Measurements from ENCODE around the gene STARD8.
"Not testable (repeated sequence)": the region's sequence is repeated elsewhere in the genome, so short reads cannot be mapped to it uniquely, and the experiment has no call there.

The STARD8 gene

DNA sequence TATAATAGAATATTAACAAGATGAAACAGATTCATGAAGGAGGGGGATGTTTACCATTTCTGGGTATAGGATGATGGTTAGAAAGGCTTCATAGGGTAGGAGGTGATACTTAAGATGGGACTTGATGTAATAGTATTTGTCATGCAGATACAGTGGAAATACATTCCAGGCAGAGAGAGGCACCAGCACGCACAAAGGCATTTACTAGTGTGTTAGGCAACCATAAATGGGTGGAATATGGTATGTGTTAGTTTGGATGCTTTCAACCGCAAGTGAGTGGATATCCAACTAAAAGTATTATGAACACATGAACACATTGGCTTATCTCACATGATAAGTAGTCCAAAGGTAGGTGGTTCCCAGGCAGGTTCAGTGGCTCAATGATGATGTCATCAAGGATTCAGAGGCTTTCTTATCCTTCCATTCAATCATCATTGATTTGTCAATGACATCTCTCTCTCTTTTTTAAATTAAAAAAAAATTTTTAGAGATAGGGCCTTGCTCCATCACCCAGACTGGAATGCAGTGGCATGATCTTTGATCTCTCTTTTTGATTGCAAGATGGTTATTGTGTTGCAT lies 12.7 kb upstream of the STARD8 start:
- no peaks in the 10 kb centered on the region for H3K27me3 ChIP-seq (ENCODE audit: control insufficient read depth, insufficient read depth, low read length)

DNA sequence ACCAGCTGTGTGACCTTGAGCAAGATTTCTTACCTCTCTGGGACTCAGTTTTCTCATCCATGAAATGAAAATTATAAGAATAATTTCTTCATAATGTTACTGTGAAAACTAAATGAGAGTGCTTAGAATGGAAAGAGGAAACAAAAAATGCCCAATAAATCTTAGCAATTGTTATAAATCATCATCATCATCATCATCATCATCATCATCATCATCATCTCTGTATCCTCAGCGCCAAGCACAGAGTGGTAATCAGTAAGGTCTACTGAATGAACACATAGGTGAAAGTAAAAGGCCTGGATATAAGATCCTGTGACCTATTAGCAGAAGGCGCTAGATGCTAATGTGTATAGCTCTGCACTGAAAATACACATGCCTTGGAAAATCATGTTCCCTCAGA lies 6.8 kb upstream of the STARD8 start:
- Histone ChIP-seq H3K4me3 (ENCODE audit: low read depth, low read length) (no peak overlapping the region), H3K9ac (ENCODE audit: low read depth, low read length) (no peak overlapping the region), H3K36me3 (ENCODE audit: control insufficient read depth, insufficient read depth, low read length) (no peaks in the 10 kb centered on the region), H3K4me1 (ENCODE audit: control insufficient read depth, insufficient read depth, low read length) (no peaks in the 10 kb centered on the region), H3K9me3 (ENCODE audit: control insufficient read depth, insufficient read depth, low read length) (no peaks in the 10 kb centered on the region), H3K27me3 (ENCODE audit: control insufficient read depth, insufficient read depth, low read length) (no peaks in the 10 kb centered on the region)

More for the DNA sequence above, 12.7 kb upstream of the STARD8 start:
- Histone ChIP-seq H3K9me3 (ENCODE audit: control insufficient read depth, insufficient read depth, low read length) (no peaks in the 10 kb centered on the region), H3K4me3 (ENCODE audit: low read depth, low read length) (no peak overlapping the region), H3K36me3 (ENCODE audit: control insufficient read depth, insufficient read depth, low read length) (no peaks in the 10 kb centered on the region), H3K9ac (ENCODE audit: low read depth, low read length) (no peak overlapping the region), H3K4me1 (ENCODE audit: control insufficient read depth, insufficient read depth, low read length) (no peaks in the 10 kb centered on the region)

DNA sequence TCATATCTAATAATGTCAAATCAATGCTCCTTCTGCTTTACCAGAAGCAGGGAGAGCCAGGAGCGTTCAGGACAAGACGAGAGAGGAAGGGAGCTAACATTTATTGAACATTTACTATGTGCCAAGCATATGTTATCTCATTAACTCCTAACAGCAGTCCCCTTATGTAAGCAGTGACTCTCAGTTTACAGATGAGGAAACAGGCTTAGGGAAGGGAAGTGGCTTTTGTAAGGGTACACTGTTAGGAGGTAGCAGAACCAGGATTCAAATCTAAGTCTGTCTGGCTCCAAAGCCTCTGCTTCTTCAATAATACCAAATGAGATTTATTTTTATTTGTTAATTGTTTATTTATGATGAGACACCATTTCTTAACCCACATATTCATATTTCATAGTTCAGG lies 2.6 kb upstream of the STARD8 start:
- H3K27me3 ChIP-seq (ENCODE audit: control insufficient read depth, insufficient read depth, low read length), result peaks cover 5% of the 10 kb centered on the region
- no peaks in the 10 kb centered on the region for H3K4me1 ChIP-seq (ENCODE audit: control insufficient read depth, insufficient read depth, low read length)
- H3K4me3 ChIP-seq (ENCODE audit: low read depth, low read length), result no peak overlapping the region
- H3K9me3 ChIP-seq (ENCODE audit: control insufficient read depth, insufficient read depth, low read length), result no peaks in the 10 kb centered on the region
- H3K36me3 ChIP-seq (ENCODE audit: control insufficient read depth, insufficient read depth, low read length), result no peaks in the 10 kb centered on the region
- H3K9ac ChIP-seq (ENCODE audit: low read depth, low read length), result no peak overlapping the region

DNA sequence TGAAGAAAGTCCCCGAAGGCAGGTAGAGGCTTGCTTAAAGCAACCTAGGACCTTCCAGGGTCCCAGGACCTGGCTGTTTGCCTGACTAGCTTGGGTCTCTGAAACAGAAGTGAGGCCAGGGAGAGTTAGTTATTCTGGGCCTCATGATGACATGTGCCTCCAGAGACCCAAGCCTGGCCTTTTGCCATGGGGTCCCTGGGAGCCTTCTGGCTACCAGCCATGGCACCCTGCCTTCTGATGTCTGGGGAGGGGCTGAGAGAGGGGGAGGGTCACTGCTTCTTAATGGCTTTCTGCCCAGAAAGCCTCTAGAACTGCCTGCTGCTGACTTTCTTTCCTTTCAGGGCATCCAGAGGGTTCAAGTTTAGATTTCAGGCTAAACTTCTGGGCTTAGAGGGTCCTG lies 1.0 kb upstream of the STARD8 start:
- Histone ChIP-seq H3K9ac (ENCODE audit: low read depth, low read length) (no peak overlapping the region), H3K4me3 (ENCODE audit: low read depth, low read length) (no peak overlapping the region), H3K9me3 (ENCODE audit: control insufficient read depth, insufficient read depth, low read length) (no peaks in the 10 kb centered on the region), H3K4me1 (ENCODE audit: control insufficient read depth, insufficient read depth, low read length) (no peaks in the 10 kb centered on the region), H3K27me3 (ENCODE audit: control insufficient read depth, insufficient read depth, low read length) (peaks cover 5% of the 10 kb centered on the region), H3K36me3 (ENCODE audit: control insufficient read depth, insufficient read depth, low read length) (no peaks in the 10 kb centered on the region)

DNA sequence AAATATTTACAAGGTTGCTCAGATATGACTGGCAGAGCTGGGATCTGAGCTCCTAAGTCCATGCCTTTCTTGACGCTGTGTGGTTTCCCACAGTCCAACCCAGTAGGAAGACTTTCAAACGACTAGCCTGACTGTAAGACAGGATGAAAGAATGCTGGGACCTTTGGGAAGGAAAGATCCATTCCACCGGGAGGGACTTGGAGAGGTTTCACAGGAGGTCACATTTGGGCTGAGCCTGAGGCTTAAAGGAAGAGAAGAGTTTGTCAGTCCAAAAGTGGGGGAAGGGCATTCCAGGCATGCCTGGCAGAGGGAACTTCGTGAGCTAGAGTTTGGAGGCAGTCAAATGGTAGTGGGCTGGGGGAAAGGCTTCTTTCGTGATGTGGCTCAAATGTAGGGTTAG lies 1.5 kb downstream of the STARD8 start:
- Histone ChIP-seq H3K9me3 (ENCODE audit: control insufficient read depth, insufficient read depth, low read length) (no peaks in the 10 kb centered on the region), H3K36me3 (ENCODE audit: control insufficient read depth, insufficient read depth, low read length) (no peaks in the 10 kb centered on the region), H3K4me3 (ENCODE audit: low read depth, low read length) (no peak overlapping the region), H3K4me1 (ENCODE audit: control insufficient read depth, insufficient read depth, low read length) (no peaks in the 10 kb centered on the region), H3K27me3 (ENCODE audit: control insufficient read depth, insufficient read depth, low read length) (peaks cover 5% of the 10 kb centered on the region), H3K9ac (ENCODE audit: low read depth, low read length) (no peak overlapping the region)

DNA sequence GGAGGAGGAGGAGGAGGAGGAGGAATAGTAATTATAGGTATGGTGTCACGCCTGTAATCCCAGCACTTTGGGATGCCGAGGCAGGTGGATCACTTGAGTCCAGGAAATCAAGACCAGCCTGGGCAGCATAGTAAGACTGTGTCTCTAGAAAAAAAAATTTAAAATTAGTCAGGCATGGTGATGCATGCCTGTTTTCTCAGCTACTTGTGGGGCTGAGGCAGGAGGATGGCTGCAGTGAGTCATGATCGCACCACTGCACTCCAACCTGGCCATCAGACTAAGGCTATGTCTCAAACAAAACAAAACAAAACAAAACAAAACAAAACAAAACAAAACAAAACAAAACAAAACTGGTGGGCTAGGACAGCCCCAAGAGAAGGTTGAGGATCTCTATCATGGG lies 3.0 kb downstream of the STARD8 start:
- Histone ChIP-seq H3K4me3 (ENCODE audit: low read depth, low read length) (no peak overlapping the region), H3K4me1 (ENCODE audit: control insufficient read depth, insufficient read depth, low read length) (no peaks in the 10 kb centered on the region), H3K9ac (ENCODE audit: low read depth, low read length) (no peak overlapping the region), H3K36me3 (ENCODE audit: control insufficient read depth, insufficient read depth, low read length) (no peaks in the 10 kb centered on the region), H3K9me3 (ENCODE audit: control insufficient read depth, insufficient read depth, low read length) (no peaks in the 10 kb centered on the region), H3K27me3 (ENCODE audit: control insufficient read depth, insufficient read depth, low read length) (peaks cover 5% of the 10 kb centered on the region)

DNA sequence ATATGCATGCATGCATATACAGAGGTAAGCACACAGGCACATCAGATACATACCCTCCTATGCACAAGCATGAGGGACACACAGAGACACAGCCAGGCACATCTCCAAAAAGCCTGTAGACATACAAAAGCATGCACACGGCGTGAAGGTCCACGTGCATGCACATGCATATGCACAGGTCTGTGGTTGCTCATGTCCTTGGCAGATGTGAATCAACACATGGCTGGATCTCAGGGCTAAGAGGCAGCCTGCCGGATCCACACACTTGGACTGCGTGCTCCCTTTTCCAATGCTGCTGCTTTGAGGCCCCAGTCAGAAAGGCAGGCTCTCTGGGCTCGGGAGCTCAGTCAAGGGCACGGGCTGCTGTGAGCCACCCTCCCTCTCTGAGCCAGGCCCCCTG lies 3.6 kb downstream of the STARD8 start:
- Histone ChIP-seq H3K4me1 (ENCODE audit: control insufficient read depth, insufficient read depth, low read length) (no peaks in the 10 kb centered on the region), H3K9ac (ENCODE audit: low read depth, low read length) (no peak overlapping the region), H3K9me3 (ENCODE audit: control insufficient read depth, insufficient read depth, low read length) (no peaks in the 10 kb centered on the region)

DNA sequence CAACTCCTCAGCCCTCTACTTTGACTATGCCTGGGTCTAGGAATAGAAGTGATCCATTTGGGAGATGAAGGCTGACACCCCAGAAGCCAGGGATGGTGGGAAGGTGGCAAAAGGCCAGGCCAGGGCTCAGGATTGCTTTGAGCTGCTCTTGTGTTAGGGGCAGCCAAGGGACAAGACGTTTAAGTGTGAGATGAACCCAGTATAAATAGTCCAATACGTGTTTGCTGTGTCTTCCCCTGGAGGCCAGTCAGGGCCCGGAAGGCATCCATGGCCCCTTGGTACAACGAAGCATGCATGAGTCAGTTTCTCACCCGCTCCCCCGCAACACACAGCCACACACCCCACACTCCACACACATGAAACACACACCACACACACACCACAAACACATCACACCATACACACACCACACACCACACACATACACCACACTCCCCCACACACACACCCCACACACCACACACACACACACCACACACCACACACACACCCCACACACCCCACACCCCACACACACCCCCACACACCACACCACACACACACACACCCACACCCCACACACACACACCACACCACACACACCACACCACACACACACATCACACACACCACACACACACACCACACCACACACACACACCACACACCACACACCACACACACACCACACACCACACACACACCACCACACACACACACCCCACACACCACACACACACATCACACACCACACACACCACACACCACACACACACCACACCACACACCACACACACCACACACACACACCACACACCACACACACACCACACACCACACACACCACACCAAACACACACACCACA lies 5.1 kb downstream of the STARD8 start:
- H3K9ac ChIP-seq (ENCODE audit: low read depth, low read length), result no peak overlapping the region
- H3K27me3 ChIP-seq (ENCODE audit: control insufficient read depth, insufficient read depth, low read length), result no peaks in the 10 kb centered on the region
- no peak overlapping the region for H3K4me3 ChIP-seq (ENCODE audit: low read depth, low read length)
- H3K9me3 ChIP-seq (ENCODE audit: control insufficient read depth, insufficient read depth, low read length), result no peaks in the 10 kb centered on the region
- no peaks in the 10 kb centered on the region for H3K4me1 ChIP-seq (ENCODE audit: control insufficient read depth, insufficient read depth, low read length)
- H3K36me3 ChIP-seq (ENCODE audit: control insufficient read depth, insufficient read depth, low read length), result no peaks in the 10 kb centered on the region

More for the DNA sequence above, 3.6 kb downstream of the STARD8 start:
- Histone ChIP-seq H3K36me3 (ENCODE audit: control insufficient read depth, insufficient read depth, low read length) (no peaks in the 10 kb centered on the region), H3K27me3 (ENCODE audit: control insufficient read depth, insufficient read depth, low read length) (peaks cover 5% of the 10 kb centered on the region), H3K4me3 (ENCODE audit: low read depth, low read length) (no peak overlapping the region)

DNA sequence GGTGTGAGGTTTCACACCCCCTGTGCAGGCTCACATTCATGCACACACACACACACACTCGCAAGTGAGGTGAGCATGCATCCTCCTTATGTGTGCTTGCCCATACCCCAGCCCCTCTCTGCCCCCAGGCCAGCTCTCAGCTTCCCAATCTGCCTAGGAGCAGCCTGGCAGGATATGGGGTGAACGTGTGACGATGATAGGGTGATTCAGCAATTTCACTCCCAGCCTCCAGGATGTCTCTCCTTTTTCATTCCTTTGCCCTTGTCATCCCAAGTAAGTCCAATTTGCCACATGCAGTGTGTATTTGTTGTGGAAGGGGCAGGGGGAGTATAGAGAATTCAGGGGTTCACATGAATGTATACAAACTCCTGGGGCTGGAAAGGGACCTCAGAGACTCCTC lies 7.2 kb downstream of the STARD8 start:
- Histone ChIP-seq H3K4me3 (ENCODE audit: low read depth, low read length) (no peak overlapping the region), H3K27me3 (ENCODE audit: control insufficient read depth, insufficient read depth, low read length) (no peaks in the 10 kb centered on the region), H3K9me3 (ENCODE audit: control insufficient read depth, insufficient read depth, low read length) (no peaks in the 10 kb centered on the region), H3K36me3 (ENCODE audit: control insufficient read depth, insufficient read depth, low read length) (no peaks in the 10 kb centered on the region), H3K4me1 (ENCODE audit: control insufficient read depth, insufficient read depth, low read length) (no peaks in the 10 kb centered on the region), H3K9ac (ENCODE audit: low read depth, low read length) (no peak overlapping the region)

DNA sequence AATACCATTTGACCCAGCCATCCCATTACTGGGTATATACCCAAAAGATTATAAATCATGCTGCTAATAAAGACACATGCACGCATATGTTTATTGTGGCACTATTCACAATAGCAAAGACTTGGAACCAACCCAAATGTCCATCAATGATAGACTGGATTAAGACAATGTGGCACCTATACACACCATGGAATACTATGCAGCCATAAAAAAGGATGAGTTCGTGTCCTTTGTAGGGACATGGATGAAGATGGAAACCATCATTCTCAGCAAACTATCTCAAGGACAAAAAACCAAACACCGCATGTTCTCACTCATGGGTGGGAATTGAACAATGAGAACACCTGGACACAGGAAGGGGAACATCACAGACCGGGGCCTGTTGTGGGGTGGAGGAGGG lies 9.0 kb downstream of the STARD8 start:
- not testable (repeated sequence) for H3K9ac ChIP-seq (ENCODE audit: low read depth, low read length); H3K36me3 ChIP-seq (ENCODE audit: control insufficient read depth, insufficient read depth, low read length); H3K27me3 ChIP-seq (ENCODE audit: control insufficient read depth, insufficient read depth, low read length); H3K4me1 ChIP-seq (ENCODE audit: control insufficient read depth, insufficient read depth, low read length); H3K4me3 ChIP-seq (ENCODE audit: low read depth, low read length); H3K9me3 ChIP-seq (ENCODE audit: control insufficient read depth, insufficient read depth, low read length)

DNA sequence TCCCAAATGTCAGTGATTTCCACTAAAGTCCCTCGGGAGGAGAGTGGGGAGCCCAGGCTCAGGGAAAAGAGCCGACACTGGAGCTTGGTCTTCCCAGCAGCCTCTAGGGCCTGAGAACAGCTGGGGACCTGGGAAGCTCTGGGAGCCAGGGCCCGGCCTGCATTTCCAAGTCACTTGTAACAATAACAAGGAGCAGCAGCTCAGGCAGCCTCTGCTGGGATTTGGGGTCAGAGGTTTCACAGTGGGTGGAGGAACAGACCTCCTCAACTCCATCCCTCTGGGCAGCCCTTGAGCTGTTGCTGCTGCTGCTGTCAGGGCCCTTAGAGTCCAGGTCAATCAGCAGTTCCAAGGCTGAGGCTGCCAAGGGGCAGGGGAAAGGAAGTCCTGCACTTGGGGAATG lies 11.1 kb downstream of the STARD8 start:
- no peak overlapping the region for H3K4me3 ChIP-seq (ENCODE audit: low read depth, low read length)
- no peaks in the 10 kb centered on the region for H3K4me1 ChIP-seq (ENCODE audit: control insufficient read depth, insufficient read depth, low read length)
- H3K27me3 ChIP-seq (ENCODE audit: control insufficient read depth, insufficient read depth, low read length), result no peaks in the 10 kb centered on the region
- H3K9ac ChIP-seq (ENCODE audit: low read depth, low read length), result no peak overlapping the region
- H3K9me3 ChIP-seq (ENCODE audit: control insufficient read depth, insufficient read depth, low read length), result no peaks in the 10 kb centered on the region
- H3K36me3 ChIP-seq (ENCODE audit: control insufficient read depth, insufficient read depth, low read length), result no peaks in the 10 kb centered on the region

DNA sequence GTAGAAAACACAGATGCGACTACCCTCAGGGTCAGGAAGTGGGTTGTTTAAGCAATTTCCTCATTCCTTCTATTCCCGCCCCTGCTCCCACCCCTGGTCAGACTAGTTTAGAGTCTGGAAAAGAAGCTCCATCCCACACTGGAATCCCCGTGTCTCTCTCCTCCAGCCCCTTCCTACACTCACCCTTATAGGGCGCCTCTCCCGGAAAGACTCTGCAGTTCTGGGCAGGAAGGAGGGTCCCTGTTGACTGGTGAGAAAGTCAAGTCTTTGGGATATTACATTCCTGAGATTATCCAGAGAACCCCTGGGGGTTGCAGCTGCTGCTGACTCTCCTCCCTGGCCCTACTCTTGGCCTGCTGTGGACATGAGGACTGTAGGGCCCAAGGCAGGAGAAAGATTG lies 11.9 kb downstream of the STARD8 start:
- Histone ChIP-seq H3K4me3 (ENCODE audit: low read depth, low read length) (no peak overlapping the region), H3K9ac (ENCODE audit: low read depth, low read length) (no peak overlapping the region), H3K36me3 (ENCODE audit: control insufficient read depth, insufficient read depth, low read length) (no peaks in the 10 kb centered on the region), H3K27me3 (ENCODE audit: control insufficient read depth, insufficient read depth, low read length) (no peaks in the 10 kb centered on the region), H3K4me1 (ENCODE audit: control insufficient read depth, insufficient read depth, low read length) (no peaks in the 10 kb centered on the region), H3K9me3 (ENCODE audit: control insufficient read depth, insufficient read depth, low read length) (no peaks in the 10 kb centered on the region)

Measured in iPS-15b (cell line).